GDM1 (cell line): Measurements from ENCODE around the gene IER5L.

Experiments used
- DNase-seq: peaks from one replicate; lab custom pipeline; 2025; lab: John Stamatoyannopoulos, UW

The IER5L gene

DNA sequence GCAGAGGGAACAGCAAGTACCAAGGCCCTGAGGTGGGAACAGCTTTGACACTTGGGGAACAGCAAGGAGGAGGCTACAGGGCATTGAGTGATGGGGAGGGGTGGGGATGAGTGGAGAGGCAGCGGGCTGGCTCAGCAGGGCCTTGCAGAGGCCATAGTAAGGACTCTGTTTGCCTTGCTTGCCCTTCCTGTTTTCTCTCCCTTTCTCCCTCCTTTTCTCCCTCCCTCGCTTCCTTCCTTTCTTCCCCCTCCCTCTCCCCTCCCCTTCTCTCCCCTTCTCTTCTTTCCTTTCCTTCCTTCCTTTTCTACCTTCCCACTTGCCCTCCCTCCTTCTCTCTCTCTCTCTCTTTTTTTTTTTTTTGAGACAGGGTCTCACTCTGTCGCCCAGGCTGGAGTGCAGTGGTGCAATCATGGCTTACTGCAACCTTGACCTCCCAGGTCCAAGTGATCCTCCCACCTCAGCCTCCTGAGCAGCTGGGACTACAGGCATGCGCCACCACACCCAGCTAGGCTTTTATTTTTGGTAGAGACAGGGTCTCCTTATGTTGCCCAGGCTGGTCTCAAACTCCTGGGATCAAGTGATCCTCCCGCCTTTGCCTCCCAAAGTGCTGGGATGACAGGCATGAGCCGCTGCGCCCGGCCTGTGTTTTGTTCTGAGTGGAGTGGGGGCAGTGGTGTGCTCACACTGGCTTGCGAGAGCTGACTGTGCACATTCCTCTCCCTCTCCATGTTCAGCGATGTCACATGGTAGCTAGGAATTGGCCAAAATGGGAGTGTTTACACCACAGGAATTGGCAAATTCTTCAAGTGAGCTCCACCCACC is 17.1 kb downstream of the IER5L start:
- DNase-seq = no peak

DNA sequence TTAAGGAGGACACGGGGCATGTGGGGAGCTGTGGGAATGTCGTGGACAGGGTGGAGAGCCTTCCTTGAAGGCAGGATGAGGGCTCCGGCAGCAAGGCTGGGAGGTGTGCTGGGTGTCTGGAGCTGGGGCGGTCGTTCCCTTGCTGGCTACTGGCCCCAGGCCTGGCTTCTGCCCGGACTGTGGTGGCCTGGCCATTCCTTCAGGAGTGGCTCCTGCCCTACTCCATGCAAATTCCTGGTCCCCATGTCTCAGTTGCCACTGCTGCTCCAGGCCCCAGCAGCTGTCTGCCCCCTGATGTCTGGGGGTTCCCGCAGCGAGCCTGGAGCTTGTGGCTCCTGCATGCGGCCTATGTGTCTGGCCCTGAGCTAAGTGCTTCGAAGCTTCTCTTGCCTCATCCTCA is 21.9 kb downstream of the IER5L start:
- no peak for DNase-seq

GRCh38 chr9:129154866-129155477 is 23.1 kb downstream of the IER5L start:
- DNase-seq = no peak

DNA sequence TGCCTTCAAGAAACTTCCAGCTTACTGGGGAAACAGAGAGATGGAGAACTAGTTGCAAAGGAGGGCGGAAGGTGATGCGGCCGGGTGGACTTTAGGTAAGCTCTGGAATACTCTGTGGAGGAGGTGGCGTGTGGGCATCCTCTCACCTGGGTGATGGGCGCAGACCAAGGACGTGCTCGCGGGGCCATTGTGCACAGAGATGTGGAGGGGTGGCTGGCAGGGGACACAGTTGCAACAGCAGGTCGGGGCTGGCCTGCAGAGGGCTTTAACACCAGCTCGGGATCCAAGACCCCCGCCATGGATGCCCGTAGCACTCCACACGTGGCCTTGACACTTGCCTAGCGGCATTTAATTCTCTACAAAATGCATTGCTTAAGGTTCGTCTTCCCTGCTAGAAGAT is 26.6 kb downstream of the IER5L start:
- DNase-seq = no peak

DNA sequence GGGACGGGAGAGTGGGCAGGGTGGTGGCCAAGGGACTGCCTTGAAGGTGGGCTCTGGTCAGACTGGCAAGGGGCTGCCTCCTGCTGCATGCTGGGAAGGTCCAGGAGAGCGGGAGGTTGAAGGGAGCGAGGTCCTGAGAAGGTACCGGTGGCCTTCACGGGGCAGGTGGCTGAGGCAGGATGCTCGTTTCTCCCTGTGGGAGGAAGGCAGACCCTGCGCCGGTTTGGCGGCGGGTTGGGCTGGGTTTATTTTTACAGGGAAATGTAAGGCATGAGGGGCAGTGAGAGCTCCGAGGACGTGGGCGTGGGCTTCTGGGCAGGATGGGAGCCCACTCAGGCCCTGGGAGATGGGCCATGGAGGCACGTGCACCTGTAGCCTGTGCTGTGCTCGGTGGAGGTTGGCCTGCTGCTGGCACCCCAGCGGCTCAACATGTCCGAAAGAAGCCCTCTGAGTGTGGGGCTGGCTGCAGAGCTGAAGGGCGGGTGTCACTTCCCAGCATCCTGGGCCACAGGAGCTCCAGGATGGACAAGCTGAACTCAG is 27.3 kb downstream of the IER5L start:
- no peak for DNase-seq

DNA sequence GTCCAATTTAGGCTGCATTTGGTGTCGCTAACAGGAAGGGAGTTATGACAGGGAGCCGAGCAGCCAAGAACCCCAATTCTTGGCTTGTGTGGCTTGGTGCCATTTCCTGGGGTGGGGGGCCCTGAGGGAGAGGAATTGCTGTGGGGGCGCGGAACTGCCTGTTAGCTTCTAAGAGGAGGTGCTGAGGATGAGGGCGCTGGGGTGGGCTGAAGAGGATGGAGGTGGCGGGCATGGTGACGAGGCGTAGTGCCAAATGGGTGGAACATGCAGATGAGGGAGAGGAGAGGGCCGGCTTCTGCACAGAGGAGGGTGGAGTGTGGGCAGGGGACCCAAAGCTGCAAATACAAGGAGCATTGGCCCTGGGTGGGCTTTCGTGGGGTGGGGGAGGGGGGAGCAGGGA is 27.9 kb downstream of the IER5L start:
- no peak for DNase-seq

GRCh38 chr9:129149442-129149841 is 28.6 kb downstream of the IER5L start:
- DNase-seq = no peak

GRCh38 chr9:129148463-129149204 is 29.4 kb downstream of the IER5L start:
- no peak for DNase-seq

GRCh38 chr9:129146441-129146941 is 31.6 kb downstream of the IER5L start:
- no peak for DNase-seq

DNA sequence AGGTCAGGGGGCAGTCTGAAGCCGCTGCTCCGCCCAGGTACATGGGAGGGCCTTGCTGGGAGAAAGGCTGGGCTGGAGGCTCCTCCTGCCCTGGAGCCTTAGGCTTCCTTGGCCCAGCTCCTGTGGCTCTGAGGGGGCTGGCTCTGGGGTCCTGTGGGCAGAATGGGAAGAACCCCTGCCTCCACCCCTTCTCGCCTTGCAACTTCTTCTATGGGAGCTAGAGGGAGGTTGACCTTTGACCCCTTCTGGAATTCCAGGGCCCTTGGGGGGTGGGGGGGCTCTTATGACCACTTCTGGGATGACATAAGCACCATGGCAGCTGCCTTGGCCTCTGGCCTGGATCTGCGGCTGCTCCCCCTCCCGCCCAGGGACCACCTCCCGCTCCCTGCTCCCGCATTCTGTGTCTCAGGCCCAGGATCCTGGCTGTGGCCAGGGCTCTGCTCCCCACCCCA is 32.2 kb downstream of the IER5L start:
- no peak for DNase-seq

DNA sequence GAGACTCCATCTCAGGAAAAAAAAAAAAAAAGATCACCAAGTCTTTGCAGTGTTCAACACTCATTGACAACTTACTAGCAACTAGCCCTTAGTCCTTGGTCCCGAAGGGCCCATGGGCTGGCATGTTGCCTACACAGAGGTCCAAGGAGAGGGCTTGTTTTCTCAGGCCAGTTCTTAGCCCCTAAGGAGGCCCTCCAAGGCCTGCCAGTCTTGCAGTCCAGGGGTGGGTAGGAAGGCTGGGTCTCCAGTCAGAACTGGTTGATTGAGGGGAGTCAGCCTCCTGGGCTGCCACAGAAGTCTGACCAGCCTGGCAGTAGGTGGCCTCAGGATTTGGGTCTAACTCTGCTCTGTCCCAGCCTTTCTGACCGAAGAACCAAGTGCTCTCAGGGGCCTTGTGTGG is 32.7 kb downstream of the IER5L start:
- no peak for DNase-seq

DNA sequence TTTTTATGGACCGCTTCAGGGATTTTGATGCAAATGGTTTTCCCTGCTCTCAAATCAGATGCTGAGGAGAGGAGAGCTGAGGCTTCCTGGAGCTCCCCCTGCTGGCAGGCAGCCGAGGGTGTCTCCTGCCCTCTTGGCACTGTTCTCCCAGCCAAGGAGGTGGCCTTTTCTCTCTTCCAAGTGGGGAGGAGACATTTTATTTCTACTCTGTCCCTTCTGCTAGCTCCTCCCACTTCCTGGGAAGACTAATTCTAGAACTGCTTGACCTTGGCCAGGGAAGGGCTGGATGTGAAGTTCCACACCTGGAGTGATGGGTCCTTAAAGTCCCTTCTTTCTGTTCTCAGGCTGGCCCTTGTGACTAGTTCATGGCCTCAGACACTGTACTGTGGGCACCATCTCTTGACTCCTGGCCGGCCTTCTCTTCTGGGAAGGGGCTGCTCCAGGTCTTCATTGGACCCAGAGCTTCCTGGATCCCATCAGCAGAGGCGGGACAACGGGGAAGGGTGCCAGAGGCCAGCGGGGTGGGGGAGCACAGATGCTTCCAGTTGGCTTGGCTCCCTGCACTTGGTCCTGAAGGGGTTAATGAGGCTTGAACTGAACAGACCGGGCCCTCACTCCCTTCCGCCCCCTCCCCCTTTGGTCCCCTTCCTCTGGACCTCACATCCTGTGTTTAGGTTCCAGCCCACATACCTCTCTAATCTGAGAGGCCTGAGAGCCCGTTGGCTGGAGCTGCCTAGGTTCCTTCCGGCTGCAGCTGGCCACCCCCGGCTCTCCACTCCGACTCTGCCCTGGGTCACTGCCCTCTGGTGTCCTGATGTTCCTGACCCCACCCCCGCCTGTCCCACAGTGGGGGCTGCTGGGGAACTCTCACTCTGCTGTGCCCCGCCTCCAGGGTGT is 34.8 kb downstream of the IER5L start:
- DNase-seq = peak; percentile 54

DNA sequence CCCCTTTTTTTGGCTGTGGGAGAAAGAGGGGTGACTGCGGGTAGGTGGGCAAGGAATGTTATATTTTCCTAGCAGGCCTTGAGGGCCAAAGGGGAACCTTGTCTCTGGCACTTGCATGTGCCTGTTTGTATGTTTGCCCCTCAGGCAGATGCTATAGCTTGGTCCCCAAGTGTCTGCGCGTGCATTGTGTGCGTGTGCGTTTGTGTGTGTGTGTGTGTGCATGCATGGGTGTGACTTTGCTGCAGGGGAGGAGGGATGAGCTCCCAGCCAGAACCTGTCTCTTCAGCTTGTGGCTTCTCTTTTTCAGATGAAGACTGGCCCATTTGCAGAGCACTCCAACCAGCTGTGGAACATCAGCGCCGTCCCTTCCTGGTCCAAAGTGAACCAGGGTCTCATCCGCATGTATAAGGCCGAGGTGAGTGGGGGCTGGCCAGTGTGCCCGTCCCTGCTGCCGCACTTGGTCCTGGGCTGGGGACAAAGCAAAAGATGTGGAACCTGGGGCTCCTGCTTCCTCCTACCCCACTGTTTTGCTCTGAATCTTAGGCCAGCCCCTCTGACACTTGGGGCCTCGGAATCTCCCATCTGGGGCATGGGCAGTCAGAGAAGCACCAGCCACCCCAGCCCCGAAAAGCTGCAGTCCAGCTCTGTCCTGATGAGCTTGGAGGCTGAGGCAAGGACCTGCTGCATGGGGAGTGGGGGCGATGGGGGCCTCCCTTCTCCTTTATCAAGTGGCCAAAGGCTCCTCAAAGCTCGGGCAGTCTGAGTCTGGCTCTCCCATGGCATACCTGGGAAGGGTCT is 35.7 kb downstream of the IER5L start:
- DNase-seq = no peak

DNA sequence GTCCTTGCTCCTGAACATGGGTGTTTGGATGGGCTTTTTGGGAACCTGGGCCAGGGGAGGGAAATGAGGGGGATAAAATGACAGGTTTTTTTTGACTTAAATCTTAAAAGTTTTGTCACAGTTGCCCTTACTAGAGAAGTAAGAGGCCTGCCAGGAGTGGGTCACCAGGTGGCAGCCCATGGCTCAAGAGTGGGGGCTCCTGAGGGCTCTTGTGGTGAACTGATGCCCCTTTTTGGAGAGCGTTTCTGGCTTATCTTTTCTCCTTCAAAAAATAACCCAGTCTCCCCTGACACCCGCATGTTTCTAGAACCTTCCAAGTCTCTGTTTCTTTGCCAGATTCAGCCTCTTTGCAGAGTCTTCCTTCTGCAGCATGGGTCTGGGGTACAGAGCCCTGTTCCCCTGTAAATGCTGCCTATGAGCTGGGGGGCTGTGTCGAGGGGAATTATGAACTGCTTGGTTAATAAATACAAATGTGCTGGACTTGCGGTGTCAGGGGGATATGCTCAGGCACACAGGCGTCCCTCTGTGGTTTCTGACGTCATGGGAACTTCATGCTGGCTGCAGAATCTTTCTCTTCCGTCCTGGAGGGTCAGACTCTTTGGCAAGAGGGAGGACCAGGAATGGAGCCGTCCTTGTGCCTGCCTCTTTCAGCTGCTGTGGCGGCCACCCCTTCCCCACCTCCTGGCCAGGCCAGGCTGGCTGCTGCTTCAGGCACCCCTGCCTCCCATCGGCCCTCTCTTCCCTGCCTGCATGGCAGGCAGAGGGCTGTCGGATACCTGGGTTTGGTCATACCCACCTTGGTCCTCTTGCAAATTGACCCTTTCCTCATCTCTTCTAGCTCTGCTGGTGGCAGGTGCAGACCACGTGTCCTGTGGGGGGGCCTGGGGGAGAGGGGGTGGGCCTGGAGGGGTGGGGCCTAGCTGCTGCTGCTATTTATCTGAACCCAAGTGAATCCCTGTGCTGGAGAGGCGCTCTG is 36.7 kb downstream of the IER5L start:
- peak; percentile 15 for DNase-seq

- DNase-seq = no peak
Measured at GRCh38 chr9:129140397-129141065, 37.5 kb downstream of the IER5L start.

- DNase-seq = peak; percentile 83
Measured at GRCh38 chr9:129139993-129140396, 38.1 kb downstream of the IER5L start.

DNA sequence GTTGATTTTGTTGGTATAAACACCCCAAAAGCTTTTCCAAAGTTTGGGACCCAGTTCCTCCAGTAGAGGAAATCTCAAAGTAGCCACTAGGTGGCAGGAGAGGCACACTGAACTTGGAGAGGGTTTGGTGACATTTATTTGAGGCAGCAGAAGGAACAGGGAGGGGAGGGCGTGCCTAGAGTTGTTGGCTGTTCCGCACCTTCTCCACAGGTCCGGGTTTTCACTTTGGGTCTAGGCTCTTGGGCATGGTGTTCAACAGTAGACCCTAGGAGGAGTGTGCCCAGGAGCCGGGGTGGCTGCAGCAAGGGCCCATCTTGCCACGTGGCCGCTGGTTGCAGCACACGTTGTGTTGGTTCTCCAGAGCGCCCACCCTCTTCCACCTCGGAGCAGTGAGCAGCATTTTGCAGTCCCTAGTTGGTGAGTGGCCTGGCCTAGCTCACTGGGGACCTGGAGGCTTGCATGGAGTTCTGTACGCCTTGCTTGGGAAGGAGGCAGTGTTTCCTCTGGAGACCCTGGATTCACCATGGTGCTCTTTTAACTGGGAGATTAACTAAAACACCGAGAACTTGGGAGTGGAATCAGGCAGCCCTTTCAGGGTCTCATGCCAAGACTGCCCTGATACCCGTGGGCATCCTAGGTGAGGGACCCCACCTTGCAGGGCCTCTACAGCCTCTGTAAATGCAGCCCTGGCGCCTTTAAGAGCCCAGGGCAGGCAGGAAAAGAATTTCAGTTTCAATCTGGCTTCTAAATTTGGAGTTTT is 38.6 kb downstream of the IER5L start:
- DNase-seq = peak; percentile 68
